Measurements from ENCODE around the gene GPSM1. TPM values are rescaled to one million over a fixed set of nuclear protein-coding genes. Genes with fewer than 3 reads are reported as not detected.

Gene GPSM1
- total RNA-seq, 1 experiment from 2014 or later: 26.4 TPM

DNA sequence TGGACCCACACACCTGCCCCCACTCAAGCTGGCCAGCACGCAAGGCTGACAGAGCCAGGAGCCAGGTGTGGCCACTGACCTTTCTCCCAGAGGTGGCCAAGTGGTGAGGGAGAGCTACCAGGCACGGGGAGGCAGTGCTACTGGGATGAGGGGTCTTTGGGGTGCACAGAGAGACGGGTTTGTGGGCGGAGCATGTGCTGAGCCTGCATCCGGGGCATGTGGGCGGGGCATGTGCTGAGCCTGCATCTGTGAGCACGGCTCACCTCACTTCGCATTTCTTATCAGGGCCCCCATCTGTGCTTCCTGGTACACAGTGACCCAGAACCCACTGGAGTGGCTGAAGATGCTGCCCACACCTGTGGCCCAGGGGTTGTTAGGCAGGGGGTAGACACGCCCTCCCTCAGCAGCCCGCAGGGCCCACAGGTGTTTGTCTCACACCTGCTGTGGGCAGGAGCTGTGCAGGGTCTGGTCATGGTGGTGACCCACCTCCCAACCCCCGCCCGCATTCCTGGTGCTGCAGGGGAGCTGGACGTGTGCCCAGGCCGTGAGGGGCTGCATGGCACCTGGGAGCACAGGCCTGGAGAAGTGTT is 45.0 kb upstream of the GPSM1 start:
- Histone ChIP-seq H3K4me2 (ENCODE audit: low read length) (no peak overlapping the region), H3K27me3 (ENCODE audit: insufficient read depth, low read length) (no peaks in the 10 kb centered on the region), H3K4me1 (ENCODE audit: control insufficient read depth in 1 of 2, insufficient read depth in 2 of 2, low read length in 2 of 2) (peaks cover 6 to 9% of the 10 kb centered on the region in 2 experiments; a peak in 3 of 4 replicates), H3K9ac (ENCODE audit: low read length) (no peak overlapping the region), H3K9me3 (ENCODE audit: control insufficient read depth in 1 of 2, insufficient read depth in 1 of 2, low read depth in 1 of 2, low read length in 2 of 2) (no peaks in the 10 kb centered on the region), H3K4me3 (replicated peaks in 1 of 2; ENCODE audit: low read depth in 1 of 2, low read length in 2 of 2) (no peak overlapping the region), H3K9me2 (ENCODE audit: insufficient read depth) (no peaks in the 10 kb centered on the region), H3K27ac (ENCODE audit: low read depth, low read length) (no peak overlapping the region; the same call in 1 of the 2 replicates), H2AFZ (ENCODE audit: low read depth, low read length, poor library complexity, severe bottlenecking) (no peak overlapping the region), H3K79me2 (ENCODE audit: insufficient read depth, low read length) (no peaks in the 10 kb centered on the region), H3K36me3 (ENCODE audit: control insufficient read depth in 1 of 2, insufficient read depth in 2 of 2, low read length in 2 of 2) (no peaks in the 10 kb centered on the region), H4K20me1 (ENCODE audit: insufficient read depth) (no peaks in the 10 kb centered on the region)
- TF ChIP-seq REST (IDR thresholded peaks at IDR 0.05; ENCODE audit: low read depth): no peak
- TF ChIP-seq SIN3A (IDR thresholded peaks at IDR 0.05; ENCODE audit: low read depth): no peak
- no peak for TF ChIP-seq YY1 (IDR thresholded peaks at IDR 0.05; ENCODE audit: extremely low read depth, insufficient replicate concordance, low read depth, low read length)
- TF ChIP-seq ELF1 (IDR thresholded peaks at IDR 0.05; ENCODE audit: borderline replicate concordance, low read depth): no peak
- no peak for TF ChIP-seq ZNF274 (IDR thresholded peaks at IDR 0.05; ENCODE audit: low read depth, low read length)
- TF ChIP-seq POLR2AphosphoS5 (IDR thresholded peaks at IDR 0.05; ENCODE audit: low read depth, low read length): no peak
- no peak for TF ChIP-seq EGR1 (IDR thresholded peaks at IDR 0.05; ENCODE audit: low read depth)
- no peak for TF ChIP-seq CEBPB (IDR thresholded peaks at IDR 0.05; ENCODE audit: low read depth)
- no peak for TF ChIP-seq CBX3 (IDR thresholded peaks at IDR 0.05; ENCODE audit: low read depth)
- TF ChIP-seq, protein P1, sequence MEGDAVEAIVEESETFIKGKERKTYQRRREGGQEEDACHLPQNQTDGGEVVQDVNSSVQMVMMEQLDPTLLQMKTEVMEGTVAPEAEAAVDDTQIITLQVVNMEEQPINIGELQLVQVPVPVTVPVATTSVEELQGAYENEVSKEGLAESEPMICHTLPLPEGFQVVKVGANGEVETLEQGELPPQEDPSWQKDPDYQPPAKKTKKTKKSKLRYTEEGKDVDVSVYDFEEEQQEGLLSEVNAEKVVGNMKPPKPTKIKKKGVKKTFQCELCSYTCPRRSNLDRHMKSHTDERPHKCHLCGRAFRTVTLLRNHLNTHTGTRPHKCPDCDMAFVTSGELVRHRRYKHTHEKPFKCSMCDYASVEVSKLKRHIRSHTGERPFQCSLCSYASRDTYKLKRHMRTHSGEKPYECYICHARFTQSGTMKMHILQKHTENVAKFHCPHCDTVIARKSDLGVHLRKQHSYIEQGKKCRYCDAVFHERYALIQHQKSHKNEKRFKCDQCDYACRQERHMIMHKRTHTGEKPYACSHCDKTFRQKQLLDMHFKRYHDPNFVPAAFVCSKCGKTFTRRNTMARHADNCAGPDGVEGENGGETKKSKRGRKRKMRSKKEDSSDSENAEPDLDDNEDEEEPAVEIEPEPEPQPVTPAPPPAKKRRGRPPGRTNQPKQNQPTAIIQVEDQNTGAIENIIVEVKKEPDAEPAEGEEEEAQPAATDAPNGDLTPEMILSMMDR (IDR thresholded peaks at IDR 0.05 in 2 of 3, conservative IDR thresholded peaks at IDR 0.05 in 1 of 3; ENCODE audit: borderline replicate concordance in 1 of 3, insufficient read depth in 1 of 3, low read depth in 2 of 3, low read length in 2 of 3): no peak
- no peak for TF ChIP-seq ZFX (IDR thresholded peaks at IDR 0.05)
- no peak for TF ChIP-seq EZH2phosphoT487 (IDR thresholded peaks at IDR 0.05; ENCODE audit: borderline replicate concordance)
- TF ChIP-seq SRF (IDR thresholded peaks at IDR 0.05; ENCODE audit: low read depth): no peak
- no peak for TF ChIP-seq MAX (IDR thresholded peaks at IDR 0.05)
- TF ChIP-seq FOSL1 (IDR thresholded peaks at IDR 0.05; ENCODE audit: low read depth): no peak
- TF ChIP-seq ATF3 (IDR thresholded peaks at IDR 0.05): no peak
- no peak for TF ChIP-seq POLR2A (IDR thresholded peaks at IDR 0.05; ENCODE audit: borderline replicate concordance, extremely low read depth, insufficient read depth, insufficient read length)
- ChIA-PET POLR2A (interaction anchor here (1.1 kb wide), 1 partner anchor 15 kb away, joined by 3 read pairs; no protein-coding TSS in a partner anchor), CTCF (interaction anchor here (1.0 to 1.4 kb wide), 2 partner anchors 26 to 112 kb away, joined by 4 read pairs; no protein-coding TSS in a partner anchor), RAD21 (ENCODE audit: low non-redundant PET in 1 of 2, low total read pairs in 2 of 2, uncharacterized antibody in 2 of 2, unreplicated experiment in 2 of 2) (no interaction called here)
- intact Hi-C loops (cut with micrococcal nuclease): loop anchor here (2.0 to 10.0 kb wide), 3 partner anchors 150 to 680 kb away; partner anchors contain the start of gene UBAC1
- no peak for DNase-seq (ENCODE audit: low read depth, low spot score)
- no TSS peak for BruUV-seq (replicated peaks)
- no peak for ATAC-seq

Data from HCT116 (cell line).